Measurements from ENCODE around the gene UNG. TPM values are rescaled to one million over a fixed set of nuclear protein-coding genes. Genes with fewer than 3 reads are reported as not detected.
A peak's percentile ranks its signal among the peaks of the same experiment; 100 is the strongest.

The UNG gene
- polyA plus RNA-seq, 1 of the 3 experiments (the other 2 are of a cell fraction), result 33.2 TPM

GRCh38 chr12:109109746-109110350 lies 12.5 kb downstream of the UNG start:
- H3K9me3 ChIP-seq, result no peaks in the 10 kb centered on the region
- peaks cover 9% of the 10 kb centered on the region in 2 experiments for H3K4me1 ChIP-seq (ENCODE audit: control insufficient read depth in 1 of 2, insufficient read depth in 2 of 2, low read depth in 1 of 2, low read length in 1 of 2)
- H3K4me3 ChIP-seq (ENCODE audit: low read depth in 2 of 2, low read length in 1 of 2), result no peak overlapping the region
- no peak for TF ChIP-seq RAD21 (IDR thresholded peaks at IDR 0.05; ENCODE audit: low read length)
- TF ChIP-seq REST (IDR thresholded peaks at IDR 0.05; ENCODE audit: low read depth, low read length), result no peak
- no peak for TF ChIP-seq NFIC (IDR thresholded peaks at IDR 0.05; ENCODE audit: borderline replicate concordance)
- no peak for TF ChIP-seq CTCF (IDR thresholded peaks at IDR 0.05)
- no peak for TF ChIP-seq GABPA (IDR thresholded peaks at IDR 0.05; ENCODE audit: low read depth)
- TF ChIP-seq MAX (IDR thresholded peaks at IDR 0.05; ENCODE audit: low read depth), result no peak
- no peak for TF ChIP-seq ZBTB33 (IDR thresholded peaks at IDR 0.05; ENCODE audit: borderline replicate concordance, low read depth)
- TF ChIP-seq FOSL2 (IDR thresholded peaks at IDR 0.05; ENCODE audit: borderline replicate concordance, low read depth), result no peak
- TF ChIP-seq MXI1 (IDR thresholded peaks at IDR 0.05; ENCODE audit: low read depth, low read length), result no peak
- TF ChIP-seq JUND (IDR thresholded peaks at IDR 0.05), result no peak
- no peak for TF ChIP-seq SMC3 (IDR thresholded peaks at IDR 0.05; ENCODE audit: low read depth, low read length)
- no peak for TF ChIP-seq TCF12 (IDR thresholded peaks at IDR 0.05)
- no peak for TF ChIP-seq POLR2AphosphoS5 (IDR thresholded peaks at IDR 0.05; ENCODE audit: low read depth, low read length)
- no peak overlapping the region for H3K4me2 ChIP-seq
- CTCF ChIA-PET, result interaction anchor here (1.6 to 9.1 kb wide), 2 partner anchors 275 to 281 kb away, joined by 3 to 86 read pairs; no protein-coding TSS in a partner anchor
- WGBS (ENCODE audit: low lambda C conversion rate), result 88% methylated on average over 6 of the region's 6 CpGs
- no peaks in the 10 kb centered on the region for H3K27me3 ChIP-seq (ENCODE audit: insufficient read depth)
- H3K9me2 ChIP-seq, result no peaks in the 10 kb centered on the region
- H3F3A ChIP-seq (replicated peaks; ENCODE audit: insufficient read depth), result peaks cover 28% of the 10 kb centered on the region
- no peak overlapping the region for H2AFZ ChIP-seq (ENCODE audit: low read depth)
- no peak for DNase-seq
- POLR2A ChIA-PET, result no interaction called here
- peaks cover 22 to 24% of the 10 kb centered on the region in 2 experiments for H3K36me3 ChIP-seq (replicated peaks in 1 of 2; ENCODE audit: control insufficient read depth in 1 of 2, insufficient read depth in 2 of 2, low read length in 1 of 2)
- no peaks in the 10 kb centered on the region for H3K79me2 ChIP-seq (ENCODE audit: insufficient read depth)
- H3K9ac ChIP-seq, result no peak overlapping the region
- H4K20me1 ChIP-seq (ENCODE audit: insufficient read depth), result no peaks in the 10 kb centered on the region
- peak overlapping the region; percentile 95 to 97; a peak in 3 of 4 replicates for H3K27ac ChIP-seq (ENCODE audit: low read depth in 2 of 2, low read length in 1 of 2)

Data from SK-N-SH (cell line).